GM06990 (cell line): ENCODE data around the gene CCDC7.

Experiments used
- DNase-seq: peaks from one replicate; pipeline ENCODE4 v3.0.0-alpha.2; 2011; ENCODE audit not compliant: insufficient read length; ENCODE audit errors: extremely low read depth
- H3K27me3 ChIP-seq: replicated peaks from 2 replicates; pipeline ENCODE4 v1.6.0; 2011; ENCODE audit warnings: low read length; ENCODE audit not compliant: control insufficient read depth, insufficient read depth
- H3K36me3 ChIP-seq: 2 replicates; pipeline ENCODE4 v1.5.1; 2011; ENCODE audit warnings: low read length; ENCODE audit not compliant: control insufficient read depth, insufficient read depth
- H3K4me3 ChIP-seq: replicated peaks from 2 replicates; pipeline ENCODE4 v1.5.1; 2011; ENCODE audit warnings: low read depth, mild to moderate bottlenecking, control low read depth, low read length
- TF ChIP-seq, protein P1 (sequence below): IDR thresholded peaks from 2 replicates; pipeline ENCODE4 v1.5.1; 2011; ENCODE audit warnings: low read length, control low read depth, mild to moderate bottlenecking, inconsistent platforms; ENCODE audit not compliant: insufficient read depth, poor library complexity, severe bottlenecking

Gene CCDC7

DNA sequence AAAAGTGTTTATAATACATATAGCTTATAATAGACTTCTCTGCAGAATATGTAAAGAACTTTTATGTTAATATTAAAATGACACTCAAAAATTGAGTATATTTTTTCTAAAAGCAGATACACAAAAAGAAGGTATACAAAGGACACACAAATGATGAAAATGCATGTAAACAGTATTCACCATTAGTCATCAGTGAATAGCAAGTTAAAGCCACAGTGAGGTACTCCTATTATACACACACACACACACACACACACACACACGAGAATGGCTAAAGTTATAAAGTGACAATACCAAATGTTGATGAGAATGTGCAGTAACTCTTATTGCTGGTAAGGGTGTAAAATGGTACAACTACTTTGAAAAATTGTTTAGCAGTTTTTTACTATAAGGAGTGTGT lies 419.2 kb downstream of the CCDC7 start:
- no peak for DNase-seq
- Histone ChIP-seq H3K36me3 (no peaks in the 10 kb centered on the region), H3K27me3 (no peaks in the 10 kb centered on the region), H3K4me3 (no peak overlapping the region)
- TF ChIP-seq, protein P1, sequence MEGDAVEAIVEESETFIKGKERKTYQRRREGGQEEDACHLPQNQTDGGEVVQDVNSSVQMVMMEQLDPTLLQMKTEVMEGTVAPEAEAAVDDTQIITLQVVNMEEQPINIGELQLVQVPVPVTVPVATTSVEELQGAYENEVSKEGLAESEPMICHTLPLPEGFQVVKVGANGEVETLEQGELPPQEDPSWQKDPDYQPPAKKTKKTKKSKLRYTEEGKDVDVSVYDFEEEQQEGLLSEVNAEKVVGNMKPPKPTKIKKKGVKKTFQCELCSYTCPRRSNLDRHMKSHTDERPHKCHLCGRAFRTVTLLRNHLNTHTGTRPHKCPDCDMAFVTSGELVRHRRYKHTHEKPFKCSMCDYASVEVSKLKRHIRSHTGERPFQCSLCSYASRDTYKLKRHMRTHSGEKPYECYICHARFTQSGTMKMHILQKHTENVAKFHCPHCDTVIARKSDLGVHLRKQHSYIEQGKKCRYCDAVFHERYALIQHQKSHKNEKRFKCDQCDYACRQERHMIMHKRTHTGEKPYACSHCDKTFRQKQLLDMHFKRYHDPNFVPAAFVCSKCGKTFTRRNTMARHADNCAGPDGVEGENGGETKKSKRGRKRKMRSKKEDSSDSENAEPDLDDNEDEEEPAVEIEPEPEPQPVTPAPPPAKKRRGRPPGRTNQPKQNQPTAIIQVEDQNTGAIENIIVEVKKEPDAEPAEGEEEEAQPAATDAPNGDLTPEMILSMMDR = no peak

DNA sequence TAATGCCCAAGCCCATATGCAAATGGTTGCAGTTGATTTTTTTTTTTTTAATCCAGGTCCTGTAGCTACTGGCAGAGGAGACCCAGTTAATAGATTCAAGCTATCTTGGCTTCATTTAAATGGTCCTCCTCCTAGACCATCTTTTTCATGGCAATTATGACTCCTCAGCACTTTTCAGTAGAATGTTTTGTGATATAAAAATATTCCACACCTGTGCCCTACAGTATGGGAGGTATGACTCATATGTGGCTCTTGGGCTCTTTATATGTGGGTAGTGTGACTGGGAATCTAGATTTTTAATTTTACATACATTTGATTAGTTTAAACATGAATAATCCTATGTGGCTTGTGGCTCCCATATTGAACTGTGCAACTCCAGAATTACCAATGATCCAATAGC lies 432.0 kb downstream of the CCDC7 start:
- Histone ChIP-seq H3K27me3 (no peaks in the 10 kb centered on the region), H3K36me3 (no peaks in the 10 kb centered on the region), H3K4me3 (no peak overlapping the region)
- no peak for DNase-seq
- TF ChIP-seq, protein P1 = no peak

DNA sequence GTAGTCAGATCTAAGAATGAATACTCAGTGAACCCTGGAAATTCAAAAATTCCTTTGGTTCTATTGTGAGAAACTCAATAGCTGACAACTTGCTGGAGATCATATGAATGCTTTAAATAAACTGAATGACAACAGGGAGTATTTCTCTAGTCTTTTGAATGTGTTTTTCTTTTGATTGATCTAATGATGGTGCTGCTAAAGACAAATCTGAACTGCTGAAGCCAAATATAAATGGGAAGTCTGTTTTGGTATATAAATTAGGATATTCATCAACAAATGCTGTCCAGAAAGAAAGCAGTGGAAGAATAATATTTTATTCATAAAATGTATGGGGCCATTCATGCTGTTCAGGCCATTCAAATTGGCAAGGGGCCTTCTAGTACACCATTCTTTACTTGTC lies 432.7 kb downstream of the CCDC7 start:
- no peaks in the 10 kb centered on the region for H3K36me3 ChIP-seq
- H3K4me3 ChIP-seq = no peak overlapping the region
- DNase-seq = no peak
- H3K27me3 ChIP-seq = no peaks in the 10 kb centered on the region
- TF ChIP-seq, protein P1 = no peak

DNA sequence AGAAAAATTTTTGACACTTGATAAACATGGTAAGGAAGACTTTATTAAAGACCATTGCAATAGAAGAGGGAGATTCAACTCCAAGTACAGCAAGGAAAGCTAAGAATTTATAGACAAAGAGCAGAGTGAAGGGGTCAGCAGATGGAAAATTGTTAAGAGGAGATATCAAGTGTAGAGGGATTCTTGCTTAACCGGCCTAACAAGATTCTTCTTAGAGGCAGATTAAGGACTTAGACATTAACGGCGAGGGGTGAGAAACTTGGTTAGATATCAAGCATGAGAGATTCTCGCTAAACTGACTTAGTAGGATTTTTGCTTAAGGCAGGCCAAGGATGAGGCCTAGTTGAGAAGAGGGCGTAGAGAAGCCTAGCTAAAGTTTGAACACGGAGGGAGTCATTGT lies 436.1 kb downstream of the CCDC7 start:
- TF ChIP-seq, protein P1 = no peak
- no peak for DNase-seq
- H3K4me3 ChIP-seq = no peak overlapping the region
- no peaks in the 10 kb centered on the region; the same call in 1 of the 2 replicates for H3K27me3 ChIP-seq
- H3K36me3 ChIP-seq = no peaks in the 10 kb centered on the region

DNA sequence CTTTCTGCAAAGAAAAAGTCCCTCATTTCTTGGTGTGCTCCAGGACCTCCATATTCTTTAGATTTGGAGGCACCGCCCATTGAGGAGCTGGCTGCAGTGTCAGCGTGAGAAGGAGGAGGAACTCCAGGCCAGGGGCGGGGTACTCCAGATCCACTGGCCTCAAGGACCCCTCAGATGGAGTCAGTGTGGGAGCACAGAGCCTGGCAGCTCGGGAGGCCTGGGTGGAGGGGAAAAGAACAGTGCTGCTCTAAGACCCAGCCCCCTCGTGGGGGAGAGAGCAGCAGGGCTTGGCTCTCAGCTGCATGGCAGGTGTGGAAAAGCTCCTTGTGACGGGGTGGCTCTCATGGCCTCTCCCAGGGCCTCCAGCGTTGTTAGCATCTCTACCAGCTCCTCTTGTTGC lies 441.5 kb downstream of the CCDC7 start:
- H3K27me3 ChIP-seq = no peaks in the 10 kb centered on the region; the same call in 1 of the 2 replicates
- no peak for DNase-seq
- TF ChIP-seq, protein P1 = no peak
- no peak overlapping the region for H3K4me3 ChIP-seq
- no peaks in the 10 kb centered on the region for H3K36me3 ChIP-seq

DNA sequence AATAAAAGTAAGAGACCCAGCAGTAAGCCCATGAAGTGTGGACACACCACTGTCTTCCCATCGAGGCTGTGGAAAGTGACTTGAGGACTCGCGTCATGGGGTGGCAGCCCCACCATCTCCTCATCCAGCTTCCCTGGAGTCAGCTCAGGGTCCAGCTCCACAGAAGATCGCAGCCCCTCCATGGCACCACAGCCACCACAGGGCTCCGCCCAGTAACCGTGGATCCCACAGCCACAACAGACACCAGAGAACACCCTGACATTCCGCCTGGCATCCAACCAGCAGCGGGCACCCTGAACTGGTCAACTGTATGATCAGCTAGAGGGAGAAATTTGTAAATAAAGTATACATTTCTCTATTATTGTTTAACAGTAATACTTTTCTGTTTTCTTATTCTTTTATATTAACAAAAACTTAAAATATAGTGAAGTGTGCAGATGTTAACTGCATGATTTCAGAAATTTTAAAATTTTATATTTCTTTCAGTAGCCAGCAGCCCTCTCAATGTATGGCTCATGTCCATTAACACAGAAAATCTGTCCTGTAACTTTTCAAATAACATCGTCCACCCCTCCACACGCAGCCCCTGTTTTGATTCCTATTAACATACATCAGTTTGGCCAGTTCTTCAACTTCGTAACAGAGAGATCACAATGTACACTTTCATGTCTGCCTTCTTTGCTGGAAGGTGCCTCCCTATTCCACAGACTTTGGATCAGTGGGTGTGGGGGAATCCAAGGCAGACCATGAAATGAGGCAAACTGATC lies 442.4 kb downstream of the CCDC7 start:
- H3K36me3 ChIP-seq = no peaks in the 10 kb centered on the region
- no peak for DNase-seq
- no peaks in the 10 kb centered on the region; the same call in 1 of the 2 replicates for H3K27me3 ChIP-seq
- TF ChIP-seq, protein P1 = no peak
- no peak overlapping the region for H3K4me3 ChIP-seq
